Occipital lobe (tissue), 2 donors: ENCODE data around the gene ITGA1. TPM values are rescaled to one million over a fixed set of nuclear protein-coding genes. Genes with fewer than 3 reads are reported as not detected.
"Not testable (repeated sequence)": the region's sequence is repeated elsewhere in the genome, so short reads cannot be mapped to it uniquely, and the experiment has no call there.

Experiments
- DNase-seq: peaks from one replicate; lab custom pipeline; 2025; lab: John Stamatoyannopoulos, UW
- total RNA-seq: library from RNA; depleted of rRNA; stranded (reverse); fragments of >200 nt; gene quantifications from one replicate; pipeline ENCODE4 v1.2.3, GENCODE V29; 2014

ITGA1 gene
- total RNA-seq, 1 donor from 2014 or later = 7.2 TPM

DNA sequence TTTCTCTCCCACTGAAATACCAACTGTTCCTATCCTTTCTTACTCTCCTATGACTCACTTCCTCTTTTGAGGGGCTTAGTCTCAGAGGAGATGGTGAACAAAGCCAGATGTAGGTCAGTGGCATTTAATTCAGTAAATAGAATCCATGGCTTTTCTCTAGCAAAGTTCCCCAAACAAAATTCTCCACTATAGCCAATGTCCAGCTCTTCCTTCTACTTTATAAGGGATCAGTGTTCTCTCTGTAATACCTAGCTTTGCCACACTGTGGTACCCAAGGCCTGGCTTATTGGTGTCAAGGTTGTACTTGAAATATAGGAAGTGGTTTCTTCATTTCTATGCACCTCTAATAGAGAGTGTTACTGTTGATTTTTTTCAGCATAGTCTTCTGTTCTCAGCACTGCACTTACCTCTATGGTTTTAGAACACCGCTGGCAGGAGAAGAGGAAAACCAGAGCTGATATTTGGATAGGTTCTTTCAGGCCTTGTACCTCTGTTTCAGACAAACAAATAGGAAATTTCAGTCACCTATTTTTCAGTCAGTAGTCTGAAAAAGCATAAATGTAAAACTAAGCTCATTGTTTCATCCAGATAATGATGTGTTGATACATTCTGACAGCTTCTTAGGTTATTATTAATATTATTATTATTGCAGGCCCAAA is 160.8 kb downstream of the ITGA1 start:
- DNase-seq = peak; percentile 11

DNA sequence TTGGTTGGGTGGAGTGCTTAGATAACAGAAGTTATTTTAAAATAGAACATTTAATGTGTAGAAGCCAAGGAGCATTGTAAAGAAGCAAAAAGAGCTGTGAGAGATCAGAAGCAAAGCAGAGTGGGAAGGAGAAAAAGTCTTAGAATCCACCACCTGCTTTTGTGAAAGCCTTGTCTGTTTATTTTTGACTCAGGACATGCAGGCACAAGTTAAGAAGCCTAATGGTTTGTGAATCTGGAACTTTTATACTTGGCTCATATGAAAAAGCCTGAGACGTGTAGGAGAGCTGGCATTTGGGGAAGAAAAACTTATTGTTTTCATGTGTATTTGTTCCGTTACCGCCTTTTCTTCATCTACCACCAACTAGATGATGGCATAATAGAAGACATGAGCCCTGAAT is 163.0 kb downstream of the ITGA1 start:
- no peak for DNase-seq

DNA sequence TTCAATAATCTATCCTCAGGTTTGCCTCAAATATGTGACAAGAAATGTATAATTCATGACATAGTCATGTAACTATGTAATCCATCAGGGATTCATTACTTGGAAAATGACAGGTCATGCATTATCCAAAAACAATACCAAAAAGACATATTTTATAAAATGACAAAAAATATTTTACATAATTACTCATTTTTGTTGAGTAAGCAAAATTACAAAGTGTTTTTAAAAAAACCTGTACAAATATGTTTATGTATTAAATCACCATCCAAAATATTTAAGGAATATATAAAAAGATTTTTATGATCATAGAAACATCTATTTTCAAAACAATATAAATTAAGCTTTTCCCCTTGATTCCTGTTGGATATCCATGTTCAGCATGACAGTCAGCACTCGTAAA is 164.8 kb downstream of the ITGA1 start:
- DNase-seq = no peak

DNA sequence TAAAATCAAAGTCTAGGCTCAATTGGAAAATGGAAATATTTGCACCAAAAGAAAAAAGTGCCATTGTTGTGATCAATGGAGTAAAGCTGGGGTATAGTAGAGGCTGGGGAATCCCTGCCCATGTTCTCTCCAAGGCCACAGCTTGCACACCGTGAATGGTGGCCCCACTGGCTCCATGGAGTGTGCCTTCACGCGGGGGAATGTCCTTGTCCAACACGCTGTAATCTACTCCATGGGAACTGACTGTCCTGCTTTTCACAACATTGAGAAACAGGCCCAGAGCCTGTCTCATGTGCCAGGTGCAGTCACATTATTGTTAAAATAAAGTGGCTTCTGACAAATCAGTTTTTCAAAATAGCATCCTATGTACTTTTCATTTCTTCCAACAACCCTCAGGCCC is 168.3 kb downstream of the ITGA1 start:
- DNase-seq = no peak

DNA sequence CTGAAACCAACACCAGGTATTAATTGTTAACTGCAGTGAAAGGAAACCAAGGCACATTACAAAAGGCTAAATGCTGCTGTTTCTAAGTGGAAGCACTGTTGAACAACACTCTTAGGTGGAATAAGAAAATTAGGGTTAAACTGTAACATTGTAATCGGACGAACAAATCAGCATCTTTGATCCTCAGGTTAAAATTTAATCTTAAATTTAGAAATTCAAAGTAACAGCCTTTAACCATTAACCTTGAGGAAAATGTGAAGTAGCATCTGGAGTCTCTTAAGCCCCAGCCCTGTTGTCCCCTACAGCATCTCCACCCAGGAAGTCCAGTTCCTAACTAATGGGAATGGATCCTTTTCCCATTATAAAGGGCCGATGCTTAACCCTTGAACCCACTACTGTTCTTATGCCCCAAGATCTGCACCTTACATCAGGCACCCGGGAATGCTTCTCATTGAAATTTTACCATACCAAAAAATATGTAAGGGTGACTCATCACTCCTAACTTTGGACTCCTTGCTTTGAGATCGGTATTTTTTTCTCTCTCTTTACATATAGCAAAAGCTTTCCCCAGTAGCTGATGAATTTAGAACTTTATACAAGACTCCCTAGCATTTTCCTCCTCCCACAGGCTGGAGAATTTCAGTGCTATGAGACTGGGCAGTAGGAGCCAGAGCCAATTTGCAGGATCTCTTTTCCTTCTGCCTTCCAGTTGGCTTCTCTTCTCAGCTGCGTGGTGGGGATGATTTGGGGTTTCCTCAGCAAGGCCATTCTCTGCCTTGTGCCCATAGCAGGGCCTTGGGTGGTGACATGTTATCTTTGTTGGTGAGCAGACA is 169.4 kb downstream of the ITGA1 start:
- no peak for DNase-seq

DNA sequence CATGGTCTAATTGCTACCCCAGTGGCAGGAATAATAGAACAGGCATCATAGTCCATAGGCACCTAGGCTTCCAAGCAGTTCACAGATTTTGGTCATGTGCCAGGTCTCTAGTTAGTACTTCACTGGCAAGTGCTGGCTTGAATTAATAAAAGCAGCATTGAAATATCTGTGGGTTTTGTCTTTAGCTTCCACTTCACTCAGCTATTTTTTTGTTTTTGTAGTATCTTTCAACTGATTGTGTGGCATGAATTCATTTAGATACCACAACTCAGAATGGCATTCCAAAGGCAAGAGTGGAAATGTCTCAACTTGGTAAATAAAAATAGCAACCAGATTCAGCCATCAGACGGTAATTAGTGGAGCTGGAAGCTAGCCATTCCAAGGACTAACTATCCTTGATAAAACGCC is 173.6 kb downstream of the ITGA1 start:
- DNase-seq = no peak

DNA sequence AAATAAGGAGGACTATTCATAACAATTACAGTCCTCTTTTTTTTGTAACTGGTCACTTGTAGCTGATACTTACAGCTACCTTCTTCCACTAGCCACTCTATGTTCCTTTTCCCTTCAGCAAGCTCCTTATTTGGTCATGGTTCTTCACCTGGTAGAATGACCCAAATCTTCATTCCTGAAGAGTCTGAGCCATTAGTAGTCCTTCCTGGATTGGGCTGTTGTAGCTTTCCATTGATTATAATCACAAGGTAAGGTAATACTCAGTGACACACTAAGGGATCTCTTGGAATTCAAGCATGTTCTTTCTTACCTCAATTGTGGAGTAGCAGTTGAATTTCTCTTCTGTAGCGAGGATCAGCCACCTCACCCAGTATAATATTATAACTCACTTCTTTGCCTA is 175.9 kb downstream of the ITGA1 start:
- DNase-seq = no peak

DNA sequence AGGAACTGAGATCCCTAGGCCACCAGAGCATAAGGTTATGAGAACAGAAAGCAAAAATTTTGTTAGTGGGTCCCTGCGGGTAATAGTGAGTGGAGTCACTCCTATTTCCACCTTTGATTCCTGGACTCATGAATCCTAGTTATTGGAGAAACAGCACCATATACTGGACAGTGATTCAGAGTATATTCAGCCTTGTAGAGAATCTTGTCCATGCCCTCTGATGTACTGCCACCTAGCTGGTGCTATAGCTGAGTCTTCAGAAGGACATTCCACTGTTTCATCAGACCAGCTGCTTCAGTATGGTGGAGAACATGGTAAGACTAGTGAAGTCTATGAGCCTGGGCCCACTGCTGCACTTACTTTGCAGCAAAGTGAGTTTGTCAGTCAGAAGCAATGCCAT is 176.4 kb downstream of the ITGA1 start:
- DNase-seq = no peak

DNA sequence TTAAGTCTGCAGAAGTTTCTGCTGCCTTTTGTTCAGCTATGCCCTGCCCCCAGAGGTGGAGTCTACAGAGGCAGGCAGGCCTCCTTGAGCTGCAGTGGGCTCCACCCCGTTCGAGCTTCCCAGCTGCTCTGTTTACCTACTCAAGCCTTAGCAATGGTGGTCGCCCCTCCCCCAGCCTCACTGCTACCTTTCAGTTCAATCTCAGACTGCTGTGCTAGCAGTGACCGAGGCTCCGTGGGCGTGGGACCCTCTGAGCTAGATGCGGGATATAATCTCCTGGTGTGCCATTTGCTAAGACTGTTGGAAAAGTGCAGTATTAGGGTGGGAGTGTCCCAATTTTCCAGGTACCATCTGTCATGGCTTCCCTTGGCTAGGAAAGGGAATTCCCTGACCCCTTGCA is 188.4 kb downstream of the ITGA1 start:
- DNase-seq = not testable (repeated sequence)

DNA sequence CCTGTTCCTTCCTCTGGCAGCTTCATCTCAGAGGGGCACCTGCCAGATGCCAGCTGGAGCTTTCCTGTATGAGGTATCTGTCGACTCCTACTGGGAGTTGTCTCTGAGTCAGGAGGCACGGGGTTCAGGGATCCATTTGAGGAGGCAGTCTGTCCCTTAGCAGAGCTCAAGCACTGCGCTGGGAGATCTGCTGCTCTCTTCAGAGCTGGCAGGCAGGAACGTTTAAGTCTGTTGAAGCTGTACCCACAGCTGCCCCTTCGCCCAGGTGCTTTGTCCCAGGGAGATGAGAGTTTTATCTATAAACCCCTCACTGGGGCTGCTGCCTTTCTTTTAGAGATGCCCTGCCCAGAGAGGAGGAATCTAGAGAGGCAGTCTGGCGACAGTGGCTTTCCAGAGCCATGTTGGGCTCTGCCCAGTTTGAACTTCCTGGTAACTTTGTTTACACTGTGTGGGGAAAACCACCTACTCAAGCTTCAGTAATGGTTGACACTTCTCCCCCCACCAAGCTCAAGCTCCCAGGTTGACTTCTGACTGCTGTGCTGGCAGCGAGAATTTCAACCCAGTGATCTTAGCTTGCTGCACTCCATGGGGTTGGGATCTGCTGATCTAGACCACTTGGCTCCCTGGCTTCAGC is 189.7 kb downstream of the ITGA1 start:
- no peak for DNase-seq

DNA sequence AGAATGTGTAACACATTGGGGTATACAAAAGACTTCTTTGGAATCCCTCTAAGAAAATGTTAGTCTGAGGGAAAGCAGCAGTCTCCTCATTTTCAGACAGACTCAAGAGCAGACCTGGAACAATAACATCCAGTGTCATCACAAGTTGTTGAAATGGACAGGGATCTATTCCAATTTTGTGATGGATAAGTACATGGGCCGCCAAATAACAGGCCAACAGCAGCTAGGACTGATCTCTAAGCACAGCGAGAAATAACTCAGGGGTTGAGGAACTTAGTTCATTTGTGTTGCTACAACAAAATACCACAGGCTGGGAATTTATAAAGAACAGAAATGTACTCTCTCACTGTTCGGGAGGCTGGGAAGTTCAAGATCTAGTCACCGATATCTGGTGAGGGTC is 193.8 kb downstream of the ITGA1 start:
- DNase-seq = no peak

DNA sequence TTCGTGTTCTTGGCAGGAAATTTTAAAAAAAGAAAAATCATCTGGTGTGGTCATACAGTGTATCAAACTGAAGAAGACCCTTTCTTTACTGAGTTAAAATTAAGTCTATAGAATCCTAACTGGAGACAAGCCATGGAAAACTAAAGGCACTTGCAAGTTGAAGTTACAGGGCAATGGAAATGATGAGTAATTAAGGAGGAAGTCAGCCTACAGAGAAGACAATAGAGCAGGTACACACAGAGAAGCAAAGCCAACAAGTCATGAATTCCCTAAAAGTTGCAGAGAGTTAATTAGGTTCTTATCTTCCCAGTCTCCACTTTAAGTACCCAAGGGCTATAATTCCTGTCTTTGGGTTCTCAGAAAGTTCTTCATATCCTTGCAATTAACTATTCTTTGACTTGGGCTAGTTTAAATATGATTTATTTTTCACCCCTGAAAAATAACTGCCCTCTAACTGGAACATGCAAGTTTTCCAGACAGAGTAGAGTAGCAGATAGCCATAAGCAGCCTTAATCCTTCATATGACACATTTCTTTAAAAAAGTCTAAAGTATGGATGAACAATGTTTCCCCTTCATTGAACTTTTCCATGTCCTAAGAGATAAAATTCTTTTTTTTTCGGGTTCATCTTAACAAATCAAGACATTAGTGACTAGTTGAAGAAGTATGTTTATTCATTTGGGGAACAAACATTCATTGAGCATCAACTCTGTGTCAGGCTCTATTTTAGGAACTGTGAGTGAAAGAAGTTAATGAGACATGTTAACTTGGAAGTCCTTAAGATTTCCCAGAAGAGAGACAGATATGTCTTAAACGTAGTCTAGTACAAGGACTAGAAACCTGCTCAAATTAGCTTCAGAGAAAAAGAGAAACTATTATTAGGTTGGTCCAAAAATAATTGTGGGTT is 196.3 kb downstream of the ITGA1 start:
- DNase-seq = no peak

DNA sequence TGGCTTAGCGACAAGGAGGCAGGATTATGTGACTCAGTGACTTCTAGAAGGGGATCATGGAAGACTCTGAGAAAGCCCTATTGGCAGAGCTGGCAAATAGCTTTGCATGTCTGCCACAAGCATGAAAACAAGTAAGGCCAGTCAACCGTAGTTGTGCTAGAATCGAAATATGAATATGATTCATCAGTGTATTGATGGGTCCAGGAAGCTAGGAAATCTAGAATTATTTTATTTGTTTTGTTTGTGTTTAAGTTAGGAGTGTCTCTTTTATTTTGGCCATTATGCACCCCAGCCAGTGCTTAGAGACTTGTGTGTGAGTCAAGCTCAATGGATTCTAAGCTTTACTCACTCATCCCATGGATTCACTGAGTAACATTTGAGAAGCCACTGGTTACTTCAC is 197.6 kb downstream of the ITGA1 start:
- DNase-seq = no peak

DNA sequence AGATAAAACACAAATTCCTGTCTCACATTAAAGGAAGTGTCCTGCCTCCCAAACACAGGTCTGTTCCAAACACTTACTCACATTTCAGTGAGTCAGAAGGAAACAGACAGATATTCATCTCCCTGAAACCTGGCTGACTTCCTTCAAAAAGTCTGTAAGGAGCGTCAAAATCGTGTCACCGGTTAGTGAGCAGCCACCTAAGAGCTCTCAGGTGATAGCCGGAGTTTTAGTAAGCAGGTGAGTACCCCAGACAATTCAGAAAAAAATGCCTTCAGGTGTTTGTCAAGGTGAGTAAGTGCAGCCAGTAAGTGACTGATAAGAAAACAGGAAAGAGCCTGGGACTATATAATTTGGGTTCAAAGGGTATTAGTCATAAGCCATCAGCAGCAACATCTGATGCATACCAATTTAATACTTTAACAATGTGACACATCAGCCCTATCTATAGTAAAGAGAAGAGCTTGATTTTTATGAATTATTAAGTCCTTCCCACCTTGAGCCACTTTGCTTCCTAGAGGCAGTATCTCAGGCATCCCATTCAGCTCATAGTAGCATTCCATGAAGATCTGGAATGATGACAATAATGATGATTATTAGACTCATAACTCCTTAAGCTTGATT is 200.1 kb downstream of the ITGA1 start:
- no peak for DNase-seq

DNA sequence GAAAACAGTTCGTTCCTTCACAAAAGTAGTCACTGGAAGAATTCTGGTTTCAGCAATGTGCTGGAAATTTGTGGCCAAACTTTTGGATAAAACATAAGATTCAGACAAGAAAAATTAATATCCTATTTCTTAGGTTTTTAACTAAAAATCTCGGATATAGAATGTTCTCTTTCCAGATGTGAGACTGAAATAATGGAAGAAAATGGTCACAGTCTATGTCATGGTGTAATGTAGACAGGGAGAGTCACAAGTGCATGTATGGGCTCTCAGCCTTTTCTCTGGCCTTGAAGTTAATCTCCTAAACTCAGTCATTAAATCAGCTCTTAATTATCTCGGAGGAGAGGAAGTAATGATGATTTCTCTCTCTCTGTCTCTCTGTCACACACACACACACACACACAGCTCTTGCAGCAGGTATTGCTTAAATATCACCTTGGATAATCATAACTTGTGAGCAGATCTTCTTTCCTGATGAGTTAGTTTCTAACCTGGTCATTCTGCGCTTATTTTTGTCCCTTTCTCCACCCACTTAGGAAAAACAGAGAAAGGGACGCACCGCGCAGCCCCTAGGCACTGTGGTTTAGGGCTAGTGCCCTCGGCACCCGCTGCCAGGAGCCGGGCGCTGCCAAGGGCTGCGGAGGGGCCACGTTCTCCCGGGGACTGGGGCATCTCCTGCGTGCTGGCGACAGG is 200.8 kb downstream of the ITGA1 start:
- no peak for DNase-seq

DNA sequence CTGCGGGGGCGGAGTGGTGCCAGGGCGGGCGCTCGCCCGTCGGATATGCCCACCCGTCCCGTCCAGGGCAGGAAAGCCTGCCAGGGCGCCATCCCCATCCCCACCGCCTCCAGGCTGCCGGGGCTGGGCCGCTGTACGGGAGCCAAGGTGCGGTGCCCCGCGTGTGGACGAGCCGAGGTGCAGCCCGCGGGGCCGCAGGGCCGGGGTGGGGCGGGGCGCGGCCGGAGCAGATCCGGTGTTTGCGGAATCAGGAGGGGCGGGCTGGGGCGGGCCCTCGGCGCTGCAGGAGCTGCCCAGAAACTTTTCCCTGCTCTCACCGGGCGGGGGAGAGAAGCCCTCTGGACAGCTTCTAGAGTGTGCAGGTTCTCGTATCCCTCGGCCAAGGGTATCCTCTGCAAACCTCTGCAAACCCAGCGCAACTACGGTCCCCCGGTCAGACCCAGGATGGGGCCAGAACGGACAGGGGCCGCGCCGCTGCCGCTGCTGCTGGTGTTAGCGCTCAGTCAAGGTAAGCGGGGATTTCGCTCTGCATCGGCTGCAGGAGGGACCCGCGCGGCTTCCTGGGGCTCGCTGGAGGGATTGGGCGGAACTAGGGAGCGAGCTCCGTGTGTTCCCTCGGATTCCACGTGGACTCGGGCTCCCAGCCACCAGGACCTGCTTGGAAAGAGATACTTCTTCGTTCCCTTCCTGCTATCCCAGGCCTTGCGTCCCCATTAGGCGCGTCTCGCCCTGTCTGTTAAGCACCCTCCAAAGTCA is 201.5 kb downstream of the ITGA1 start, which contains the start of gene ITGA2:
TSS of gene ITGA2 (plus strand) at position 328 of the 756 bp plus-strand sequence. CDS start at position 445, 117 bp downstream.
- DNase-seq = no peak

DNA sequence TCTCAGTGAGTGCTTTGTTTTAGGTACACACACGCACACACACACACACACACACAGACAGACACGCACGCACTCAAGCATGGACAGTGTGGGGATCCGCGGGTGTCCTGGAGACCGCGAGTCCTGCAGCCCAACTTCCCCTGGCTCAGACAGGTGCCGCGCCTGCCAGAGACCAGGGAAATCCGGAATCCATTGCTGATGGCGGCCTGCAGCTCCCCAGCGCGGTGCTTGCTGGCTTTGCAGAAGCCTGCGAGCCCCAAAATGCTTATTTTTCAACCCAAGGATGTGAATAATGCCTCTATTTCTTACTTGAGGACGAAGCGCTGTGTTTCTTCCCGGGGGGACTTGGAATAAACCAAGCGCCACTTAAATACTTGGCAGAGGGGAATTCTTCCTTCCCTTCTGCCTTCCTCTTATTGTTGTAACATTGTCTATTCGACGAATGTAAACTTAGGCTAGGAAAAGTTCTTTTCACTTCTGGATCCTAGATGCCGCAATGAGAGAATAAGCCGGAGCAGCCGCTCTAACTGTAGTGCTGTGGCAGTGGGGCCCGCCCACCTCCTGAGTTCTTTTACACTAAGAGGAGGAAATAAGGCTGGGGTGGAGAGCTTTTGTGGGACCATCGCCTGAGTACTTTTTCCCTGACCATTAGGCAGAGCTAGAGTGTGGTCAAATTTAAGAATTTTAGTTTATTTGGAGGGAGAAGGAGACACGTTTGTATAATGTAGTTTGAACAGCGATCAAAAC is 202.2 kb downstream of the ITGA1 start:
- DNase-seq = peak; percentile 57

DNA sequence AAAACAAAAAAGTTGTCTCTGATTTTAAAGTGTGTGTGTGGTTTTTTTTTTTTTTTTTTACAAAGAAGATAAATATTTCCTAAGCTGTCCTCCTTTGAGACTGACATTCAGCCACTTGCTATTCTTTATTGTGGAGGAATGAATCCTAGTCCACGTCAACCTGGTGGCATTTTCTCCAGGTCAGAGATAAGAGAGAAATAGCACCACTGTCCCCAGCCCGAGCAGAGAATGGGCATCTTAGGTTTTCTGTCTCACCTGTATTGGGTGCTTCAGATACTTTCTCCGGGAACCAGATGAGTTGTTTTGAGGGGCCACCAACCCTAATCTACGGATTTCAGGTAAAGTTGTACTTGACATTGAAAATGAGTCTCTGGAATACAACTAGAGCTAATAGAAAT is 202.8 kb downstream of the ITGA1 start:
- no peak for DNase-seq

DNA sequence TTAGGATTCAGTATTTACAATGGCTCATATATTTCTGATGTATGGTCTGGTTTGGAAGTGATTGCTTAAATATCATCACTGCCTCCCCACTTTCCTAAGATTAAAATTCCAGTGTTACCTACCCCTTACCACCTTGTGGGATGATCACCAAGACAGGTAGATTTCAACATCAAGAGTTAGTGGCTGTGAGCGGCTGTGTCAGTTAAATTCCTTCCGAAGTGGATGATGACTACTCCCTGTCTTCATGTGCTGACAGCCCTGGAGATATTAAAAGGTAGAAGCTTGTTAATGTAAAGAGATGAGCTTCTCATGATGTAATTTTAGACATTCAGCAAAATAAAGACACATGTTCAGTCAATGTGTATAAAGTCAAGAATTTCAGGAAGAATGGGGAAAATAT is 205.7 kb downstream of the ITGA1 start:
- no peak for DNase-seq
